ENCODE results near the gene SECTM1.
A peak's percentile ranks its signal among the peaks of the same experiment; 100 is the strongest.

The SECTM1 gene

GRCh38 chr17:82294064-82294773, 39.3 kb downstream of the SECTM1 start:
- Mint-ChIP-seq H3K4me1 (peaks cover 42% of the 10 kb centered on the region), H3K27ac (peak overlapping the region; percentile 22 to 77 (median 60)), H3K9me3 (peaks cover 2% of the 10 kb centered on the region), H3K36me3 (ENCODE audit: low read depth) (no peaks in the 10 kb centered on the region), H3K27me3 (ENCODE audit: low read depth) (peaks cover 6% of the 10 kb centered on the region), H3K4me3 (peak overlapping the region; percentile 73 to 84 (median 79))
- TF ChIP-seq CTCF (IDR thresholded peaks at IDR 0.05; ENCODE audit: unreplicated experiment in 3 of 3), result no peak

- Mint-ChIP-seq H3K4me3 (peak overlapping the region; percentile 88 to 94 (median 92)), H3K27me3 (ENCODE audit: low read depth) (peaks cover 9% of the 10 kb centered on the region), H3K9me3 (peaks cover 2% of the 10 kb centered on the region), H3K27ac (peak overlapping the region; percentile 77 to 95 (median 92)), H3K4me1 (peaks cover 39% of the 10 kb centered on the region), H3K36me3 (ENCODE audit: low read depth) (no peaks in the 10 kb centered on the region)
- no peak for TF ChIP-seq CTCF (IDR thresholded peaks at IDR 0.05; ENCODE audit: unreplicated experiment in 3 of 3)
Observed at GRCh38 chr17:82292251-82293154, 41.1 kb downstream of the SECTM1 start.

- Mint-ChIP-seq H3K4me1 (peaks cover 31% of the 10 kb centered on the region), H3K27me3 (ENCODE audit: low read depth) (peaks cover 10% of the 10 kb centered on the region), H3K4me3 (peak overlapping the region; percentile 81 to 89 (median 84)), H3K9me3 (peaks cover 2% of the 10 kb centered on the region), H3K36me3 (ENCODE audit: low read depth) (no peaks in the 10 kb centered on the region), H3K27ac (peak overlapping the region in 2 of 3 experiments; percentile 55 to 60)
- no peak for TF ChIP-seq CTCF (IDR thresholded peaks at IDR 0.05; ENCODE audit: unreplicated experiment in 3 of 3)
Observed at GRCh38 chr17:82291582-82292250, 41.9 kb downstream of the SECTM1 start.

- Mint-ChIP-seq H3K27me3 (ENCODE audit: low read depth) (peaks cover 7% of the 10 kb centered on the region), H3K9me3 (peaks cover 2% of the 10 kb centered on the region), H3K27ac (peak overlapping the region in 1 of 3 experiments; percentile 72), H3K4me1 (peaks cover 18% of the 10 kb centered on the region), H3K36me3 (ENCODE audit: low read depth) (no peaks in the 10 kb centered on the region), H3K4me3 (peak overlapping the region; percentile 7 to 35 (median 26))
- no peak for TF ChIP-seq CTCF (IDR thresholded peaks at IDR 0.05; ENCODE audit: unreplicated experiment in 3 of 3)
Observed at GRCh38 chr17:82287868-82288801, 45.4 kb downstream of the SECTM1 start.

All from nephron (organoid).